GM13976 (cell line): Measurements from ENCODE around the gene PIAS1.
"Not testable (repeated sequence)": the region's sequence is repeated elsewhere in the genome, so short reads cannot be mapped to it uniquely, and the experiment has no call there.

Experiments used
- DNase-seq: peaks from one replicate; pipeline ENCODE4 v3.0.0; 2012; ENCODE audit warnings: low spot score
- in situ Hi-C: fragments of 300-500 bp; cut with MboI; formaldehyde crosslinking; loops from one replicate; pipeline ENCODE4 v1.12.0; 2022; ENCODE audit warnings: low sequenced_read_pairs, mixed read lengths, inconsistent platforms; ENCODE audit not compliant: unreplicated experiment
- TF ChIP-seq, protein P1 (sequence below): IDR thresholded peaks from 2 replicates; pipeline ENCODE4 v1.5.1; 2012; ENCODE audit warnings: borderline replicate concordance, mild to moderate bottlenecking; ENCODE audit not compliant: insufficient read depth; ENCODE audit errors: extremely low read depth, missing control alignments, control extremely low read depth

PIAS1 gene

DNA sequence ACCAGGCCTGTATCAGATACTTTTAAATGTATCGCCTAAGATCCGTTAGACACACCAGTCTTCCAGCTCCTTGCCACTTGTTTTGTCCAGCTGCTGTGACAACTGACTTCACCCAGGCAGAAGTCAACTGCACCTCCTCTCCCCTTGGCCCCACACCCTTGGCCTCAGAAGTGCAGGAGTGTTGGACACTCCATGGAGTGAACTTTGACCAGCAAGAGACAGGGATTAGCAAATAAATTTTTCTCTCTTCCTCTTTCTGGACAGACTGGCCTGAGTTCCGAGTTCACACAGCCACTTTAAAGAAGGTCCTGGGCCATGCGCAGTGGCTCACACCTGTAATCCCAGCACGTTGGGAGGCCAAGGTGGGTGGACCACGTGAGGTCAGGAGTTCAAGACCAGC lies 178.3 kb downstream of the PIAS1 start:
- TF ChIP-seq, protein P1, sequence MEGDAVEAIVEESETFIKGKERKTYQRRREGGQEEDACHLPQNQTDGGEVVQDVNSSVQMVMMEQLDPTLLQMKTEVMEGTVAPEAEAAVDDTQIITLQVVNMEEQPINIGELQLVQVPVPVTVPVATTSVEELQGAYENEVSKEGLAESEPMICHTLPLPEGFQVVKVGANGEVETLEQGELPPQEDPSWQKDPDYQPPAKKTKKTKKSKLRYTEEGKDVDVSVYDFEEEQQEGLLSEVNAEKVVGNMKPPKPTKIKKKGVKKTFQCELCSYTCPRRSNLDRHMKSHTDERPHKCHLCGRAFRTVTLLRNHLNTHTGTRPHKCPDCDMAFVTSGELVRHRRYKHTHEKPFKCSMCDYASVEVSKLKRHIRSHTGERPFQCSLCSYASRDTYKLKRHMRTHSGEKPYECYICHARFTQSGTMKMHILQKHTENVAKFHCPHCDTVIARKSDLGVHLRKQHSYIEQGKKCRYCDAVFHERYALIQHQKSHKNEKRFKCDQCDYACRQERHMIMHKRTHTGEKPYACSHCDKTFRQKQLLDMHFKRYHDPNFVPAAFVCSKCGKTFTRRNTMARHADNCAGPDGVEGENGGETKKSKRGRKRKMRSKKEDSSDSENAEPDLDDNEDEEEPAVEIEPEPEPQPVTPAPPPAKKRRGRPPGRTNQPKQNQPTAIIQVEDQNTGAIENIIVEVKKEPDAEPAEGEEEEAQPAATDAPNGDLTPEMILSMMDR = no peak
- in situ Hi-C loops = no loop called here

GRCh38 chr15:68232937-68233336 lies 178.8 kb downstream of the PIAS1 start:
- in situ Hi-C loops = no loop called here
- DNase-seq = no peak
- TF ChIP-seq, protein P1 = no peak

More for the DNA sequence above, 178.3 kb downstream of the PIAS1 start:
- DNase-seq = no peak

GRCh38 chr15:68234060-68234459 lies 179.9 kb downstream of the PIAS1 start:
- in situ Hi-C loops = no loop called here
- DNase-seq = no peak
- TF ChIP-seq, protein P1 = no peak

DNA sequence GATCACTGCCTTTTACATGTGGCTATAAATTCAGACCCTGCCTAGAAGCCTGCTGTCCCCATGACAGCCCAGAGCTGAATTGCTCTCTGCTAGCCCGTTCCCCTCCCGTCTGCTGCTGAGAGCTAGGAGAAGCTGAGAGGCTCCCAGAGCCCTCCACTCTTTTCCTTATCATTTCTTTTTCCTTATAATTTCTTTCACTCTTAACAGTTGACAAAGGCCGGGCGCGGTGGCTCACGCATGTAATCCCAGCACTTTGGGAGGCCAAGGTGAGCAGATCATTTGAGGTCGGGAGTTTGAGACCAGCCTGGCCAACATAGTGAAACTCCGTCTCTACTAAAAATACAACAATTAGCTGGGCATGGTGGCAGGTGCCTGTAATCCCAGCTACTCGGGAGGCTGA lies 180.4 kb downstream of the PIAS1 start:
- in situ Hi-C loops, DNase-seq: not testable (repeated sequence)

DNA sequence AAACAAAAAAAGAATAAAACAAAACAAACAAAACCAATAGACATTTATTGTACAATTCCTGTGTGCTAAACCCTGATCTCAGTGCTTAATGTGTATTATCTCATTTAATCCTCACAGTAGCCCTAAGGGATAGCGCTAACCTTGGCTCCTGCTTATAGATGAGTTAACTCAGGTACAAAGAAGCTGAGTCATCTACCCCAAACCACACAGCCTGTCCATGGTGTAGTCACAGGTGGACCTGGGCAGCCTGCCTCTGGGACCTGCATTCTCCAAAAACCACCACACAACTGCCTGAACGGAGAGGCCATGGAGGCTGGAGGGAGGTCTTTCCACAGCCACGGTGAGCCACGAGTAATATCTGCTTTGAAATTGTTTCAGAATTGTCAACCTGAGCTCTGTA lies 180.9 kb downstream of the PIAS1 start:
- no peak for DNase-seq
- in situ Hi-C loops = no loop called here
- TF ChIP-seq, protein P1 = no peak

DNA sequence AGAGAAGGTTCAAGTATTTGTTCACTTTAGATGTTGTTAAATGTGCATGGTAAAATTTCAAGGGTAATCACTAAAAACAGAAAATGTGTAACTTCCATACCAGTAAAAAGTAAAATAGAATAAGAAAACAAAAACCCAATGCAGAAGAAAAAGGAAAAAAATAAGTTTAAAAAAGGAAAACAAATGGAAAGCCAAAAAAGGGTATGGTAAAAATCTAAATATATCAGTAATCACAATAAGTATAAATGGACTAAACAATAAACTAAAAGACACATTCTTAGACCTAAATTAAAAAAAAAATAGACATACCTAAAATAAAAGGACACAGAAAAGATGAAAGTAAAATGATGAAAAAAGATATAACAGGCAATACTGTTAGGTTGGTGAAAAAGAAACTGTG lies 184.9 kb downstream of the PIAS1 start:
- in situ Hi-C loops = no loop called here
- TF ChIP-seq, protein P1 = no peak

GRCh38 chr15:68241088-68241935 lies 187.2 kb downstream of the PIAS1 start:
- in situ Hi-C loops = no loop called here

More for the DNA sequence above, 184.9 kb downstream of the PIAS1 start:
- no peak for DNase-seq

More at GRCh38 chr15:68241088-68241935, 187.2 kb downstream of the PIAS1 start:
- TF ChIP-seq, protein P1 = no peak
- no peak for DNase-seq
